HEK293 (cell line): ENCODE data around the gene RBCK1.
A peak's percentile ranks its signal among the peaks of the same experiment; 100 is the strongest.

ENCODE experiments used
- CTCF ChIA-PET: fragments of 350-600 bp; formaldehyde crosslinking; extraction: SDS; loops from one replicate; lab custom pipeline; 2021; ENCODE audit warnings: antibody characterized with exemption; lab: Yijun Ruan, JAX
- POLR2A ChIA-PET: fragments of 300-600 bp; formaldehyde crosslinking; extraction: SDS; loops from one replicate; lab custom pipeline; 2020; ENCODE audit warnings: antibody characterized with exemption, inconsistent platforms; lab: Yijun Ruan, JAX
- H3K27ac ChIP-seq: fragments of 200-500 bp; sonication (Bioruptor generic); 2 replicates; pipeline ENCODE4 v1.5.1; 2014; ENCODE audit warnings: low read depth, low read length, control low read depth, inconsistent platforms; ENCODE audit errors: extremely low read depth
- H3K36me3 ChIP-seq, 2 experiments: fragments of 200-500 bp in 1 of 2; sonication (Bioruptor generic) in 1 of 2; 1 replicate in 1 of 2; 2 replicates in 1 of 2; pipeline ENCODE4 v1.5.1; 2014 to 2017; ENCODE audit warnings: inconsistent platforms in 2 of 2, low read length in 2 of 2; ENCODE audit not compliant: control insufficient read depth in 2 of 2, insufficient read depth in 1 of 2
- H3K4me1 ChIP-seq: fragments of 200-500 bp; sonication (Bioruptor generic); 2 replicates; pipeline ENCODE4 v1.5.1; 2014; ENCODE audit warnings: mild to moderate bottlenecking, low read length, inconsistent platforms; ENCODE audit not compliant: control insufficient read depth, insufficient read depth
- H3K4me3 ChIP-seq: 2 replicates; pipeline ENCODE4 v1.5.1; 2011; ENCODE audit warnings: low read depth, mild to moderate bottlenecking, control low read depth, low read length, moderate library complexity
- H3K9me3 ChIP-seq: fragments of 200-500 bp; sonication (Bioruptor generic); 2 replicates; pipeline ENCODE4 v1.5.1; 2014; ENCODE audit warnings: low read depth, low read length, inconsistent platforms; ENCODE audit not compliant: control insufficient read depth, insufficient read depth
- AEBP2 ChIP-seq: fragments of 450-650 bp; formaldehyde crosslinking; IDR thresholded peaks from 2 replicates; pipeline ENCODE4 v1.5.1; 2016; ENCODE audit warnings: missing biosample characterization, missing genetic modification characterization, borderline replicate concordance
- KLF8 ChIP-seq: fragments of 450-650 bp; formaldehyde crosslinking; IDR thresholded peaks from 2 replicates; pipeline ENCODE4 v1.5.1; 2016; ENCODE audit warnings: missing biosample characterization, missing genetic modification characterization
- MEIS1 ChIP-seq: sonication (generic); formaldehyde crosslinking; IDR thresholded peaks from 2 replicates; pipeline ENCODE4 v1.8.1; 2022; ENCODE audit warnings: missing genetic modification reagents, mild to moderate bottlenecking, borderline replicate concordance
- OVOL3 ChIP-seq: fragments of 450-650 bp; formaldehyde crosslinking; IDR thresholded peaks from 2 replicates; pipeline ENCODE4 v1.5.1; 2016; ENCODE audit warnings: missing biosample characterization, missing genetic modification characterization
- RBAK ChIP-seq: fragments of 450-650 bp; formaldehyde crosslinking; IDR thresholded peaks from 2 replicates; pipeline ENCODE4 v1.5.1; 2016; ENCODE audit warnings: missing biosample characterization, missing genetic modification characterization
- SCRT1 ChIP-seq: fragments of 450-650 bp; formaldehyde crosslinking; IDR thresholded peaks from 2 replicates; pipeline ENCODE4 v1.5.1; 2016; ENCODE audit warnings: missing biosample characterization, missing genetic modification characterization, borderline replicate concordance
- ZBTB11 ChIP-seq: fragments of 450-650 bp; formaldehyde crosslinking; conservative IDR thresholded peaks from 2 replicates; pipeline ENCODE4 v1.5.1; 2016; ENCODE audit warnings: low read depth, missing biosample characterization, missing genetic modification characterization
- ZNF2 ChIP-seq: fragments of 450-650 bp; formaldehyde crosslinking; IDR thresholded peaks from 2 replicates; pipeline ENCODE4 v1.5.1; 2016; ENCODE audit warnings: missing biosample characterization, missing genetic modification characterization
- ZNF221 ChIP-seq: fragments of 450-650 bp; formaldehyde crosslinking; IDR thresholded peaks from 2 replicates; pipeline ENCODE4 v1.5.1; 2017; ENCODE audit warnings: missing biosample characterization, missing genetic modification characterization, borderline replicate concordance
- ZNF311 ChIP-seq: fragments of 450-650 bp; formaldehyde crosslinking; IDR thresholded peaks from 2 replicates; pipeline ENCODE4 v1.5.1; 2017; ENCODE audit warnings: missing biosample characterization, missing genetic modification characterization, borderline replicate concordance
- ZNF341 ChIP-seq: fragments of 450-650 bp; formaldehyde crosslinking; IDR thresholded peaks from 2 replicates; pipeline ENCODE4; 2016; ENCODE audit warnings: low read depth, missing biosample characterization, missing genetic modification characterization
- ZNF394 ChIP-seq: fragments of 450-650 bp; formaldehyde crosslinking; IDR thresholded peaks from 2 replicates; pipeline ENCODE4 v1.5.1; 2016; ENCODE audit warnings: missing biosample characterization, missing genetic modification characterization, mild to moderate bottlenecking, moderate library complexity, borderline replicate concordance
- ZNF404 ChIP-seq: fragments of 450-650 bp; formaldehyde crosslinking; IDR thresholded peaks from 2 replicates; pipeline ENCODE4 v1.5.1; 2017; ENCODE audit warnings: missing biosample characterization, missing genetic modification characterization
- ZNF488 ChIP-seq: fragments of 450-650 bp; formaldehyde crosslinking; IDR thresholded peaks from 2 replicates; pipeline ENCODE4 v1.5.1; 2016; ENCODE audit warnings: missing biosample characterization, missing genetic modification characterization
- ZNF645 ChIP-seq: fragments of 450-650 bp; formaldehyde crosslinking; IDR thresholded peaks from 2 replicates; pipeline ENCODE4; 2016; ENCODE audit warnings: missing biosample characterization, missing genetic modification characterization
- ZNF701 ChIP-seq: fragments of 450-650 bp; formaldehyde crosslinking; IDR thresholded peaks from 2 replicates; pipeline ENCODE4 v1.5.1; 2016; ENCODE audit warnings: missing biosample characterization, missing genetic modification characterization

RBCK1 gene

GRCh38 chr20:367486-367887, 40.6 kb upstream of the RBCK1 start (continued):
- TF ChIP-seq MEIS1 (CRISPR knock-in tag): no peak
- TF ChIP-seq RBAK (tag by site-specific recombination): no peak
- no peak for TF ChIP-seq ZNF404 (tag by site-specific recombination)

- Histone ChIP-seq H3K4me3 (no peak overlapping the region), H3K36me3 (no peaks in the 10 kb centered on the region), H3K27ac (no peak overlapping the region), H3K4me1 (no peaks in the 10 kb centered on the region), H3K9me3 (no peaks in the 10 kb centered on the region)
- TF ChIP-seq ZNF394 (no peak), AEBP2 (no peak), ZNF645 (tag by site-specific recombination) (no peak), KLF8 (tag by site-specific recombination) (no peak), OVOL3 (tag by site-specific recombination) (no peak), SCRT1 (tag by site-specific recombination) (no peak), ZNF701 (tag by site-specific recombination) (no peak), ZBTB11 (no peak), ZNF221 (tag by site-specific recombination) (no peak), ZNF2 (tag by site-specific recombination) (no peak), ZNF488 (no peak)
- ChIA-PET POLR2A (interaction anchor here (1.2 kb wide), 1 partner anchor 12 kb away, joined by 4 read pairs; the partner anchor contains the start of gene TRIB3), CTCF (interaction anchor here (0.9 to 1.0 kb wide), 2 partner anchors 15 to 63 kb away, joined by 3 to 4 read pairs; no protein-coding TSS in a partner anchor)
These were observed 39.2 kb upstream of the RBCK1 start for GRCh38 chr20:368915-369314.

- Histone ChIP-seq H3K4me3 (no peak overlapping the region), H3K36me3 (no peaks in the 10 kb centered on the region), H3K27ac (no peak overlapping the region), H3K4me1 (no peaks in the 10 kb centered on the region), H3K9me3 (no peaks in the 10 kb centered on the region)
- CTCF ChIA-PET: interaction anchor here (0.6 to 3.4 kb wide), 3 partner anchors 8 to 63 kb away, joined by 3 to 18 read pairs (median 7); no protein-coding TSS in a partner anchor
- POLR2A ChIA-PET: interaction anchor here (0.7 to 1.4 kb wide), 3 partner anchors 8 to 12 kb away, joined by 3 to 5 read pairs (median 5); partner anchors contain the start of gene TRIB3
- TF ChIP-seq ZNF311: no peak
- TF ChIP-seq ZNF341 (tag by site-specific recombination): peak; percentile 20; the same call in 1 of the 2 replicates
These were observed 37.9 kb upstream of the RBCK1 start for GRCh38 chr20:370151-370600.
